NB4 (cell line): ENCODE results near the gene YKT6.

Experiments used
- MYC ChIP-seq: IDR thresholded peaks from 2 replicates; pipeline ENCODE4 v1.6.1; 2011; ENCODE audit warnings: low read depth, low read length
- POLR2A ChIP-seq: IDR thresholded peaks from 2 replicates; pipeline ENCODE4 v1.6.1; 2011; ENCODE audit warnings: mild to moderate bottlenecking; ENCODE audit not compliant: insufficient read length; ENCODE audit errors: extremely low read depth
- TF ChIP-seq, protein P1 (sequence below): IDR thresholded peaks from one replicate; pipeline ENCODE4 v1.5.1; 2012; ENCODE audit warnings: low read depth, low read length
- TF ChIP-seq, protein P2 (sequence below): IDR thresholded peaks from 2 replicates; pipeline ENCODE4 v1.6.1; 2011; ENCODE audit warnings: low read depth, low read length

GRCh38 chr7:44194562-44195145 is 6.1 kb upstream of the YKT6 start:
- TF ChIP-seq, protein P1, sequence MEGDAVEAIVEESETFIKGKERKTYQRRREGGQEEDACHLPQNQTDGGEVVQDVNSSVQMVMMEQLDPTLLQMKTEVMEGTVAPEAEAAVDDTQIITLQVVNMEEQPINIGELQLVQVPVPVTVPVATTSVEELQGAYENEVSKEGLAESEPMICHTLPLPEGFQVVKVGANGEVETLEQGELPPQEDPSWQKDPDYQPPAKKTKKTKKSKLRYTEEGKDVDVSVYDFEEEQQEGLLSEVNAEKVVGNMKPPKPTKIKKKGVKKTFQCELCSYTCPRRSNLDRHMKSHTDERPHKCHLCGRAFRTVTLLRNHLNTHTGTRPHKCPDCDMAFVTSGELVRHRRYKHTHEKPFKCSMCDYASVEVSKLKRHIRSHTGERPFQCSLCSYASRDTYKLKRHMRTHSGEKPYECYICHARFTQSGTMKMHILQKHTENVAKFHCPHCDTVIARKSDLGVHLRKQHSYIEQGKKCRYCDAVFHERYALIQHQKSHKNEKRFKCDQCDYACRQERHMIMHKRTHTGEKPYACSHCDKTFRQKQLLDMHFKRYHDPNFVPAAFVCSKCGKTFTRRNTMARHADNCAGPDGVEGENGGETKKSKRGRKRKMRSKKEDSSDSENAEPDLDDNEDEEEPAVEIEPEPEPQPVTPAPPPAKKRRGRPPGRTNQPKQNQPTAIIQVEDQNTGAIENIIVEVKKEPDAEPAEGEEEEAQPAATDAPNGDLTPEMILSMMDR: no peak
- TF ChIP-seq POLR2A (no peak), MYC (no peak)
- TF ChIP-seq, protein P2, sequence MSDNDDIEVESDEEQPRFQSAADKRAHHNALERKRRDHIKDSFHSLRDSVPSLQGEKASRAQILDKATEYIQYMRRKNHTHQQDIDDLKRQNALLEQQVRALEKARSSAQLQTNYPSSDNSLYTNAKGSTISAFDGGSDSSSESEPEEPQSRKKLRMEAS: no peak
